NB4 (cell line): ENCODE data around the gene PTX3.

Source experiments
- DNase-seq: peaks from one replicate; pipeline ENCODE4 v3.0.0; 2010; ENCODE audit warnings: low read depth
- H3K4me3 ChIP-seq: one replicate; pipeline ENCODE4 v1.5.1; 2011; ENCODE audit warnings: mild to moderate bottlenecking, low read depth, low read length, moderate library complexity
- MYC ChIP-seq: IDR thresholded peaks from 2 replicates; pipeline ENCODE4 v1.6.1; 2011; ENCODE audit warnings: low read depth, low read length
- POLR2A ChIP-seq: IDR thresholded peaks from 2 replicates; pipeline ENCODE4 v1.6.1; 2011; ENCODE audit warnings: mild to moderate bottlenecking; ENCODE audit not compliant: insufficient read length; ENCODE audit errors: extremely low read depth
- TF ChIP-seq, protein P1 (sequence below): IDR thresholded peaks from 2 replicates; pipeline ENCODE4 v1.6.1; 2011; ENCODE audit warnings: low read depth, low read length
- TF ChIP-seq, protein P2 (sequence below): IDR thresholded peaks from one replicate; pipeline ENCODE4 v1.5.1; 2012; ENCODE audit warnings: low read depth, low read length

PTX3 gene

GRCh38 chr3:157443905-157444796, 7.5 kb downstream of the PTX3 start:
- H3K4me3 ChIP-seq, result no peak overlapping the region
- TF ChIP-seq, protein P1, sequence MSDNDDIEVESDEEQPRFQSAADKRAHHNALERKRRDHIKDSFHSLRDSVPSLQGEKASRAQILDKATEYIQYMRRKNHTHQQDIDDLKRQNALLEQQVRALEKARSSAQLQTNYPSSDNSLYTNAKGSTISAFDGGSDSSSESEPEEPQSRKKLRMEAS, result no peak
- TF ChIP-seq POLR2A (no peak), MYC (no peak)
- TF ChIP-seq, protein P2, sequence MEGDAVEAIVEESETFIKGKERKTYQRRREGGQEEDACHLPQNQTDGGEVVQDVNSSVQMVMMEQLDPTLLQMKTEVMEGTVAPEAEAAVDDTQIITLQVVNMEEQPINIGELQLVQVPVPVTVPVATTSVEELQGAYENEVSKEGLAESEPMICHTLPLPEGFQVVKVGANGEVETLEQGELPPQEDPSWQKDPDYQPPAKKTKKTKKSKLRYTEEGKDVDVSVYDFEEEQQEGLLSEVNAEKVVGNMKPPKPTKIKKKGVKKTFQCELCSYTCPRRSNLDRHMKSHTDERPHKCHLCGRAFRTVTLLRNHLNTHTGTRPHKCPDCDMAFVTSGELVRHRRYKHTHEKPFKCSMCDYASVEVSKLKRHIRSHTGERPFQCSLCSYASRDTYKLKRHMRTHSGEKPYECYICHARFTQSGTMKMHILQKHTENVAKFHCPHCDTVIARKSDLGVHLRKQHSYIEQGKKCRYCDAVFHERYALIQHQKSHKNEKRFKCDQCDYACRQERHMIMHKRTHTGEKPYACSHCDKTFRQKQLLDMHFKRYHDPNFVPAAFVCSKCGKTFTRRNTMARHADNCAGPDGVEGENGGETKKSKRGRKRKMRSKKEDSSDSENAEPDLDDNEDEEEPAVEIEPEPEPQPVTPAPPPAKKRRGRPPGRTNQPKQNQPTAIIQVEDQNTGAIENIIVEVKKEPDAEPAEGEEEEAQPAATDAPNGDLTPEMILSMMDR, result no peak
- peak; percentile 16 for DNase-seq

DNA sequence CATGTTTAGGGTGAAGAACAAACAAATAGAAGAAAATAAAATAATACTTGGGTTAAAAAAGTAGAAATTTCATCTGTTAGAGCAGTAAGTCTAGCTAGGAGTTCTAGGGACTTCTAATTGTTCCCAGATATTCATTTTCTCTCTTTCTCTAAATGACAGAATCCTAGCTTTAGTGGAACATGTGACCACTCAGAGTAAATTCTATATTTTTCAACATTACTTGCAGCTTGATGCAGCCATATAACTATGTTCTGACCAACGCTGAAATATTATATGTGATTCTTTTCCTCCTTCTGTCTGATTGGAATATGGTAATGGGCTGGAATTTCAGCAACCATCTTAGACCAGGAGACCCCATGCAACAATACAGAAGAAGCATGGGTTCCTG, 8.1 kb downstream of the PTX3 start:
- TF ChIP-seq MYC, result no peak
- TF ChIP-seq POLR2A, result no peak
- TF ChIP-seq, protein P1, result no peak
- TF ChIP-seq, protein P2, result no peak
- no peak overlapping the region for H3K4me3 ChIP-seq
- DNase-seq, result no peak

- TF ChIP-seq, protein P1, result peak; percentile 49
- TF ChIP-seq, protein P2, result no peak
- 0 out of 2 replicates have a peak, but pooled peaks have one; percentile 41 for TF ChIP-seq MYC
- DNase-seq, result peak; percentile 78
Measured at GRCh38 chr3:157445857-157446256, 9.2 kb downstream of the PTX3 start.

GRCh38 chr3:157447026-157447694, 10.5 kb downstream of the PTX3 start:
- H3K4me3 ChIP-seq, result no peak overlapping the region
- TF ChIP-seq POLR2A (no peak), MYC (no peak)
- TF ChIP-seq, protein P2, result peak; percentile 53
- peak; percentile 52 for DNase-seq

More at GRCh38 chr3:157445857-157446256, 9.2 kb downstream of the PTX3 start:
- H3K4me3 ChIP-seq, result no peak overlapping the region

GRCh38 chr3:157452097-157452496, 15.4 kb downstream of the PTX3 start:
- TF ChIP-seq, protein P2, result no peak
- TF ChIP-seq, protein P1, result no peak
- no peak for TF ChIP-seq POLR2A
- TF ChIP-seq MYC, result no peak
- no peak overlapping the region for H3K4me3 ChIP-seq
- peak; percentile 49 for DNase-seq
